Breast epithelium (tissue), 4 donors: Measurements from ENCODE around the gene PROZ. TPM values are rescaled to one million over a fixed set of nuclear protein-coding genes. Genes with fewer than 3 reads are reported as not detected.

ENCODE experiments used
- DNase-seq, 2 donors: peaks; one replicate each; pipeline ENCODE4 v3.0.0-alpha.2; 2019; ENCODE audit warnings: low spot score in 2 of 2
- H3K27ac ChIP-seq, 2 donors: fragments of 200-600 bp; sonication (generic) in 1 of 2; one replicate each; pipeline ENCODE4 v1.5.1; 2016 to 2019; ENCODE audit warnings: mild to moderate bottlenecking in 1 of 2
- H3K27me3 ChIP-seq, 2 donors: fragments of 200-600 bp; sonication (generic) in 1 of 2; one replicate each; pipeline versions ENCODE4 v1.5.1 to v1.6.0; 2017 to 2019; ENCODE audit warnings: control low read depth in 1 of 2, mild to moderate bottlenecking in 1 of 2
- H3K36me3 ChIP-seq: fragments of 200-600 bp; one replicate; pipeline ENCODE4 v1.5.1; 2019
- H3K4me1 ChIP-seq, 2 donors: fragments of 200-600 bp; sonication (generic); one replicate each; pipeline ENCODE4 v1.5.1; 2016 to 2019; ENCODE audit warnings: control low read depth in 1 of 2
- H3K4me3 ChIP-seq, 3 donors: fragments of 200-600 bp; sonication (generic); 1 replicate in 2 of 3; 2 replicates in 1 of 3; pipeline ENCODE4 v1.5.1; 2016 to 2019; ENCODE audit warnings: mild to moderate bottlenecking in 3 of 3, moderate library complexity in 2 of 3
- H3K9me3 ChIP-seq, 2 donors: fragments of 200-600 bp; sonication (generic) in 1 of 2; one replicate each; pipeline ENCODE4 v1.5.1; 2016 to 2019; ENCODE audit warnings: control low read depth in 1 of 2
- CTCF ChIP-seq, 3 donors: fragments of 450-650 bp; IDR thresholded peaks; one replicate each; pipeline ENCODE4 v1.5.1; 2016 to 2017; ENCODE audit warnings: antibody characterized with exemption in 3 of 3, mild to moderate bottlenecking in 3 of 3, moderate library complexity in 3 of 3
- POLR2A ChIP-seq: fragments of 450-650 bp; IDR thresholded peaks from one replicate; pipeline ENCODE4 v1.6.1; 2016; ENCODE audit warnings: antibody characterized with exemption, mild to moderate bottlenecking, moderate library complexity
- POLR2AphosphoS5 ChIP-seq, 3 donors: sonication (generic); formaldehyde crosslinking; IDR thresholded peaks; one replicate each; pipeline ENCODE4 v1.6.1; 2017; ENCODE audit warnings: antibody characterized with exemption in 3 of 3
- intact Hi-C: fragments of 100-400 bp; cut with DNase I; formaldehyde crosslinking; loops from one replicate; pipeline ENCODE4 v1.15.1; 2023; ENCODE audit warnings: low total_unique reads
- total RNA-seq, 3 donors: library from RNA; depleted of rRNA; stranded (reverse); fragments of >200 nt; gene quantifications; one replicate each; pipeline ENCODE4 v1.1.0, GENCODE V29; 2016

Gene PROZ
- total RNA-seq, 3 donors from 2014 or later, result not detected

GRCh38 chr13:113169277-113170272, 11.1 kb downstream of the PROZ start:
- no peak for TF ChIP-seq CTCF (IDR thresholded peaks at IDR 0.05)
- no peak for TF ChIP-seq POLR2A
- TF ChIP-seq POLR2AphosphoS5 (IDR thresholded peaks at IDR 0.05), result no peak
- intact Hi-C loops, result no loop called here
- no peaks in the 10 kb centered on the region for H3K36me3 ChIP-seq

GRCh38 chr13:113170511-113170910, 12.1 kb downstream of the PROZ start:
- H3K4me1 ChIP-seq, result no peaks in the 10 kb centered on the region
- no peak overlapping the region for H3K27ac ChIP-seq
- H3K9me3 ChIP-seq, result no peaks in the 10 kb centered on the region
- H3K27me3 ChIP-seq, result no peaks in the 10 kb centered on the region
- intact Hi-C loops, result no loop called here
- TF ChIP-seq POLR2A (no peak), CTCF (IDR thresholded peaks at IDR 0.05) (no peak), POLR2AphosphoS5 (IDR thresholded peaks at IDR 0.05) (no peak)
- no peak for DNase-seq
- no peaks in the 10 kb centered on the region for H3K36me3 ChIP-seq
- H3K4me3 ChIP-seq, result no peak overlapping the region

More at GRCh38 chr13:113169277-113170272, 11.1 kb downstream of the PROZ start:
- no peaks in the 10 kb centered on the region for H3K9me3 ChIP-seq
- H3K27ac ChIP-seq, result no peak overlapping the region
- H3K4me3 ChIP-seq, result no peak overlapping the region
- H3K4me1 ChIP-seq, result no peaks in the 10 kb centered on the region
- DNase-seq, result no peak
- no peaks in the 10 kb centered on the region for H3K27me3 ChIP-seq

GRCh38 chr13:113171250-113172125, 13.0 kb downstream of the PROZ start:
- H3K27me3 ChIP-seq, result no peaks in the 10 kb centered on the region
- DNase-seq, result no peak
- peaks cover 3% of the 10 kb centered on the region for H3K36me3 ChIP-seq
- H3K4me3 ChIP-seq, result no peak overlapping the region
- no peak overlapping the region for H3K27ac ChIP-seq
- TF ChIP-seq POLR2AphosphoS5 (IDR thresholded peaks at IDR 0.05), result no peak
- no peak for TF ChIP-seq POLR2A
- TF ChIP-seq CTCF (IDR thresholded peaks at IDR 0.05), result no peak
- H3K4me1 ChIP-seq, result no peaks in the 10 kb centered on the region
- no peaks in the 10 kb centered on the region for H3K9me3 ChIP-seq
- intact Hi-C loops, result no loop called here

GRCh38 chr13:113172419-113172926, 14.0 kb downstream of the PROZ start:
- Histone ChIP-seq H3K4me3 (no peak overlapping the region), H3K27me3 (no peaks in the 10 kb centered on the region), H3K27ac (no peak overlapping the region), H3K9me3 (no peaks in the 10 kb centered on the region), H3K4me1 (no peaks in the 10 kb centered on the region), H3K36me3 (peaks cover 3% of the 10 kb centered on the region)
- no peak for DNase-seq
- intact Hi-C loops, result no loop called here
- TF ChIP-seq CTCF (IDR thresholded peaks at IDR 0.05) (no peak), POLR2A (no peak), POLR2AphosphoS5 (IDR thresholded peaks at IDR 0.05) (no peak)
